Transverse colon (tissue), 3 donors: ENCODE data around the gene DEAF1.
"Not testable (repeated sequence)": the region's sequence is repeated elsewhere in the genome, so short reads cannot be mapped to it uniquely, and the experiment has no call there.

ENCODE experiments used
- CTCF ChIP-seq, 5 experiments: fragments of 200-600 bp in 3 of 5; fragments of 450-650 bp in 2 of 5; sonication (generic) in 3 of 5; IDR thresholded peaks; 1 replicate in 2 of 5; 2 replicates in 3 of 5; pipeline ENCODE4 v1.5.1; 2016 to 2017; ENCODE audit warnings: antibody characterized with exemption in 5 of 5, inconsistent platforms in 3 of 5, mild to moderate bottlenecking in 2 of 5, moderate library complexity in 1 of 5
- EP300 ChIP-seq: sonication (generic); formaldehyde crosslinking; IDR thresholded peaks from one replicate; pipeline ENCODE4 v1.6.1; 2017; ENCODE audit warnings: antibody characterized with exemption, low read depth

GRCh38 chr11:737899-738298, 42.9 kb upstream of the DEAF1 start:
- TF ChIP-seq CTCF (IDR thresholded peaks at IDR 0.05); EP300: not testable (repeated sequence)
